ENCODE results near the gene CLIP4. TPM values are rescaled to one million over a fixed set of nuclear protein-coding genes. Genes with fewer than 3 reads are reported as not detected.

The CLIP4 gene
- total and polyA plus RNA-seq, 2 of the 4 experiments (the other 2 are of a cell fraction): 29.7 to 66.3 TPM

DNA sequence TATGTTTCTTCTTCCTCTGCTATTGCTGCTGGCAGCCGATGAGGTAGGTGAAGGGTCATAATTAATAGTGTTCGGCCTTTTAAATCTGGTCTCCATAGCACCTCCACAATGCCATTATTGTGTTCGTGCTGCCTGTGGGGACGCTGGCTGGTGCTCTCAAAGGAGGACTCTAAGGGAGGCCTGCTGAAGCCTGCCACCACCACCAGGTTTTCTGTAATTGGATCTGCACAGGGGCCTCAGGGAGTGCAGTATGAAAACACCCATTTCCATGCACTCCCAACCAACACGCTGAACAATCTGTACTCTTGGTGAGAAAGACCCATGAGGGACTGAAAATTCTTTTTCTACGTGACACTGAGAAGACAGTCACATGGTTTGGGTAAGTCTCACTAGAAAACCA, 17.6 kb upstream of the CLIP4 start:
- CTCF ChIA-PET: no interaction called here

More for the DNA sequence above, 17.6 kb upstream of the CLIP4 start:
- no peak overlapping the region for H4K91ac ChIP-seq (ENCODE audit: insufficient read depth, low read depth, low read length)
- H3K9ac ChIP-seq (ENCODE audit: low read depth, low read length): no peak overlapping the region
- H4K8ac ChIP-seq (ENCODE audit: low read depth in 2 of 2, low read length in 2 of 2): no peak overlapping the region
- no peak overlapping the region for H2BK15ac ChIP-seq (ENCODE audit: low read depth, low read length)
- H3K27ac ChIP-seq (ENCODE audit: insufficient read depth, low read length): no peak overlapping the region
- H2AFZ ChIP-seq (replicated peaks; ENCODE audit: low read length, poor library complexity): no peak overlapping the region
- H3K9me1 ChIP-seq (ENCODE audit: insufficient read depth, low read length): no peaks in the 10 kb centered on the region
- dilution Hi-C loops (cut with HindIII; ENCODE audit: low sequenced_read_pairs, unreplicated experiment): no loop called here
- intact Hi-C loops (cut with micrococcal nuclease): no loop called here
- POLR2A ChIA-PET (ENCODE audit: unreplicated experiment): no interaction called here
- H3K56ac ChIP-seq (ENCODE audit: extremely low read depth, insufficient read depth, low read length): no peak overlapping the region
- H3K23ac ChIP-seq (ENCODE audit: low read depth, low read length): no peak overlapping the region
- H3K18ac ChIP-seq (ENCODE audit: low read depth, low read length): no peak overlapping the region
- no peaks in the 10 kb centered on the region for H3K4me1 ChIP-seq (ENCODE audit: control insufficient read depth, insufficient read depth, low read length)
- no peak overlapping the region for H2BK120ac ChIP-seq (ENCODE audit: low read depth, low read length)
- BruUV-seq (replicated peaks): no TSS peak
- H4K20me1 ChIP-seq (ENCODE audit: insufficient read depth, low read length): no peaks in the 10 kb centered on the region
- DNase-seq (no peak), ATAC-seq (ENCODE audit: low read depth) (no peak)
- 60% methylated on average over 1 of the region's 6 CpGs; no CpG with 5 or more reads in 1 of the 2 experiments for WGBS, 2 experiments (ENCODE audit: extremely low coverage in 2 of 2, insufficient read length in 1 of 2)
- H3K4ac ChIP-seq (ENCODE audit: low read depth, low read length): no peak overlapping the region
- no peaks in the 10 kb centered on the region; the same call in none of the 2 replicates for H3K27me3 ChIP-seq (ENCODE audit: control insufficient read depth, insufficient read depth, low read length)
- H3K14ac ChIP-seq (replicated peaks; ENCODE audit: low read depth, low read length): no peak overlapping the region
- no peak overlapping the region for H2BK20ac ChIP-seq (ENCODE audit: low read depth, low read length)
- H3K36me3 ChIP-seq (ENCODE audit: control insufficient read depth, insufficient read depth, low read length): no peaks in the 10 kb centered on the region
- no peak overlapping the region for H2AK5ac ChIP-seq (ENCODE audit: low read depth, low read length)
- H3K4me2 ChIP-seq (ENCODE audit: low read depth, low read length): no peak overlapping the region
- no peaks in the 10 kb centered on the region for H3K9me3 ChIP-seq (ENCODE audit: control insufficient read depth, insufficient read depth, low read length)
- in situ Hi-C loops (cut with MboI; ENCODE audit: low sequenced_read_pairs): no loop called here
- no peak overlapping the region for H2AK9ac ChIP-seq (replicated peaks; ENCODE audit: low read depth, low read length, poor library complexity)
- H3K4me3 ChIP-seq (ENCODE audit: insufficient read depth, low read depth, low read length): no peak overlapping the region
- H3K79me1 ChIP-seq (ENCODE audit: low read depth in 1 of 2, low read length in 2 of 2): no peaks in the 10 kb centered on the region
- no peak overlapping the region for H4K5ac ChIP-seq (ENCODE audit: low read depth, low read length)
- no peak overlapping the region for H2BK5ac ChIP-seq (ENCODE audit: low read depth, low read length, poor library complexity, severe bottlenecking)
- no peak for TF ChIP-seq RFX5 (IDR thresholded peaks at IDR 0.05; ENCODE audit: low read depth, low read length)
- no peak for TF ChIP-seq MXI1 (IDR thresholded peaks at IDR 0.05; ENCODE audit: borderline replicate concordance, low read depth, low read length)
- no peak for TF ChIP-seq MAFK (IDR thresholded peaks at IDR 0.05; ENCODE audit: low read depth, low read length)
- TF ChIP-seq POLR2A (IDR thresholded peaks at IDR 0.05; ENCODE audit: low read depth, low read length): no peak
- TF ChIP-seq, protein P1, sequence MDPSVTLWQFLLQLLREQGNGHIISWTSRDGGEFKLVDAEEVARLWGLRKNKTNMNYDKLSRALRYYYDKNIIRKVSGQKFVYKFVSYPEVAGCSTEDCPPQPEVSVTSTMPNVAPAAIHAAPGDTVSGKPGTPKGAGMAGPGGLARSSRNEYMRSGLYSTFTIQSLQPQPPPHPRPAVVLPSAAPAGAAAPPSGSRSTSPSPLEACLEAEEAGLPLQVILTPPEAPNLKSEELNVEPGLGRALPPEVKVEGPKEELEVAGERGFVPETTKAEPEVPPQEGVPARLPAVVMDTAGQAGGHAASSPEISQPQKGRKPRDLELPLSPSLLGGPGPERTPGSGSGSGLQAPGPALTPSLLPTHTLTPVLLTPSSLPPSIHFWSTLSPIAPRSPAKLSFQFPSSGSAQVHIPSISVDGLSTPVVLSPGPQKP (IDR thresholded peaks at IDR 0.05; ENCODE audit: borderline replicate concordance, low read depth, low read length): no peak
- TF ChIP-seq SMC3 (IDR thresholded peaks at IDR 0.05; ENCODE audit: low read depth, low read length): no peak
- TF ChIP-seq BHLHE40 (IDR thresholded peaks at IDR 0.05; ENCODE audit: low read depth, low read length): no peak
- TF ChIP-seq NFE2L2 (IDR thresholded peaks at IDR 0.05; ENCODE audit: low read depth, low read length): no peak
- no peak for TF ChIP-seq MAZ (IDR thresholded peaks at IDR 0.05; ENCODE audit: borderline replicate concordance, low read depth, low read length)
- TF ChIP-seq, protein P2, sequence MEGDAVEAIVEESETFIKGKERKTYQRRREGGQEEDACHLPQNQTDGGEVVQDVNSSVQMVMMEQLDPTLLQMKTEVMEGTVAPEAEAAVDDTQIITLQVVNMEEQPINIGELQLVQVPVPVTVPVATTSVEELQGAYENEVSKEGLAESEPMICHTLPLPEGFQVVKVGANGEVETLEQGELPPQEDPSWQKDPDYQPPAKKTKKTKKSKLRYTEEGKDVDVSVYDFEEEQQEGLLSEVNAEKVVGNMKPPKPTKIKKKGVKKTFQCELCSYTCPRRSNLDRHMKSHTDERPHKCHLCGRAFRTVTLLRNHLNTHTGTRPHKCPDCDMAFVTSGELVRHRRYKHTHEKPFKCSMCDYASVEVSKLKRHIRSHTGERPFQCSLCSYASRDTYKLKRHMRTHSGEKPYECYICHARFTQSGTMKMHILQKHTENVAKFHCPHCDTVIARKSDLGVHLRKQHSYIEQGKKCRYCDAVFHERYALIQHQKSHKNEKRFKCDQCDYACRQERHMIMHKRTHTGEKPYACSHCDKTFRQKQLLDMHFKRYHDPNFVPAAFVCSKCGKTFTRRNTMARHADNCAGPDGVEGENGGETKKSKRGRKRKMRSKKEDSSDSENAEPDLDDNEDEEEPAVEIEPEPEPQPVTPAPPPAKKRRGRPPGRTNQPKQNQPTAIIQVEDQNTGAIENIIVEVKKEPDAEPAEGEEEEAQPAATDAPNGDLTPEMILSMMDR (conservative IDR thresholded peaks at IDR 0.05; ENCODE audit: low read depth, low read length): no peak
- no peak for TF ChIP-seq RAD21 (IDR thresholded peaks at IDR 0.05; ENCODE audit: low read length)
- TF ChIP-seq CEBPB (IDR thresholded peaks at IDR 0.05; ENCODE audit: low read depth, low read length): no peak
